Activated CD4-positive, alpha-beta T cell treated with anti-CD3 and anti-CD28 coated beads, Interleukin-10, Interleukin-2, amounts not matched to agents 100 ng/mL and 50 ng/mL, durations not matched to agents 16 hours and 8 hours (primary cell): ENCODE measurements around the gene BCAN.
A peak's percentile ranks its signal among the peaks of the same experiment; 100 is the strongest.

ENCODE experiments used
- DNase-seq: peaks from one replicate; pipeline ENCODE4 v3.0.0-alpha.2; 2020

The BCAN gene

GRCh38 chr1:156644640-156645039 lies 2.7 kb downstream of the BCAN start:
- DNase-seq: no peak

DNA sequence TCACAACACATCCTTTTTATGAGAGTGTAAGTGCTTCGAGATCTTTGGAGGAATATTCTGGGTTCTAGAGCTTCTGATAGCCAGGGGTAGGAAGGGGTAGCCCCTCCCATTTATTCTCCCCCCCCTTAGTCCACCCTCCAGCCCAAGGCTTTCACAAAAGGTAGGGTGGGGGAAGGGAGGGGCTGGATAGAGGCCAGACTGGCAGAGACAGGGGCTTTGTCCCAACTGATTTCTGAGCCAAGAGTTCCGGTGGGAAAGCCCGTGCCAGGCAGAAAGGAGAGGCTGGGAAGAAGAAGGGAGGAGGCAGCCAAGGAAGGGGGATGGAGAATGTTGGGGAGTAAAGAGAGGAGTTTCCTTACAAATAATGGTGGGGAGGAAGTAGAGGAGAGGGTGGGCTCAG lies 3.1 kb downstream of the BCAN start:
- DNase-seq: no peak

DNA sequence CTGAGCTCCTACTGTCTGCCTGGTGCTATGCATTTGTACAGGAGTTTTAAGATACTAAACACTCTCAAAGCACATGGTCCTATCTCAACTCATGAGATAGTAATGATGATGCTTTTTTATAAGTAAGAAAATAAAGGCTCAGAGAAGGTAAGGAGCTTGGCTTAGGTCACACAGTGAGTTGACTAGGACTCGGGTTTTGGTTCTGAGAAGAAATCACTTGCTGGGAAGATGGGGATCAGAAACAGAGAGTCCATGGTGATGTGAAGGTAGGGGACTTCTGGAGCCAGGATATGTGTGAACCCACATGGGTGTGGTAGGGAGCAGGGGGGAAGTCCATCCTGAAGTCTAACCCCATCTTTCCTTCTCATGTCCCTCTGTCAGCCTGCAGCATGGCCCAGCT lies 3.7 kb downstream of the BCAN start:
- no peak for DNase-seq

DNA sequence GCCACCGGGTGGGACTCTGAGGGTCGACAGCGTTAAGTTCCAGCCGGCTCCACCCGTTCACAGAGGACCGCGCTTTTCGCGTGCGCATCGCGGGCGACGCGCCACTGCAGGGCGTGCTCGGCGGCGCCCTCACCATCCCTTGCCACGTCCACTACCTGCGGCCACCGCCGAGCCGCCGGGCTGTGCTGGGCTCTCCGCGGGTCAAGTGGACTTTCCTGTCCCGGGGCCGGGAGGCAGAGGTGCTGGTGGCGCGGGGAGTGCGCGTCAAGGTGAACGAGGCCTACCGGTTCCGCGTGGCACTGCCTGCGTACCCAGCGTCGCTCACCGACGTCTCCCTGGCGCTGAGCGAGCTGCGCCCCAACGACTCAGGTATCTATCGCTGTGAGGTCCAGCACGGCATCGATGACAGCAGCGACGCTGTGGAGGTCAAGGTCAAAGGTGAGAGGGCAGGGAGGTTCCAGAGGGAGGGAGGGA lies 4.9 kb downstream of the BCAN start:
- no peak for DNase-seq

- DNase-seq: no peak
Measured at GRCh38 chr1:156647351-156647750, 5.4 kb downstream of the BCAN start.

GRCh38 chr1:156648496-156648895 lies 6.6 kb downstream of the BCAN start:
- DNase-seq: no peak

GRCh38 chr1:156648951-156649350 lies 7.0 kb downstream of the BCAN start:
- no peak for DNase-seq

DNA sequence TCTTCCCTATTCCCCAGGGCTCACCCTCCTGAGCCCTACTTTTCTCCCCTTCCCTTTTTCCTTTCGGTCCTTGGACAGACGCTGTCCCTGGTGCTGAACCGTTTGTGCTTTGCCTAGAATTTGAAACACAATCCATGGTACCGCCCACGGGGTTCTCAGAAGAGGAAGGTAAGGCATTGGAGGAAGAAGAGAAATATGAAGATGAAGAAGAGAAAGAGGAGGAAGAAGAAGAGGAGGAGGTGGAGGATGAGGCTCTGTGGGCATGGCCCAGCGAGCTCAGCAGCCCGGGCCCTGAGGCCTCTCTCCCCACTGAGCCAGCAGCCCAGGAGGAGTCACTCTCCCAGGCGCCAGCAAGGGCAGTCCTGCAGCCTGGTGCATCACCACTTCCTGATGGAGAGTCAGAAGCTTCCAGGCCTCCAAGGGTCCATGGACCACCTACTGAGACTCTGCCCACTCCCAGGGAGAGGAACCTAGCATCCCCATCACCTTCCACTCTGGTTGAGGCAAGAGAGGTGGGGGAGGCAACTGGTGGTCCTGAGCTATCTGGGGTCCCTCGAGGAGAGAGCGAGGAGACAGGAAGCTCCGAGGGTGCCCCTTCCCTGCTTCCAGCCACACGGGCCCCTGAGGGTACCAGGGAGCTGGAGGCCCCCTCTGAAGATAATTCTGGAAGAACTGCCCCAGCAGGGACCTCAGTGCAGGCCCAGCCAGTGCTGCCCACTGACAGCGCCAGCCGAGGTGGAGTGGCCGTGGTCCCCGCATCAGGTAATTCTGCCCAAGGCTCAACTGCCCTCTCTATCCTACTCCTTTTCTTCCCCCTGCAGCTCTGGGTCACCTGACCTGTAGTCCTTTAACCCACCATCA lies 10.4 kb downstream of the BCAN start:
- no peak for DNase-seq

DNA sequence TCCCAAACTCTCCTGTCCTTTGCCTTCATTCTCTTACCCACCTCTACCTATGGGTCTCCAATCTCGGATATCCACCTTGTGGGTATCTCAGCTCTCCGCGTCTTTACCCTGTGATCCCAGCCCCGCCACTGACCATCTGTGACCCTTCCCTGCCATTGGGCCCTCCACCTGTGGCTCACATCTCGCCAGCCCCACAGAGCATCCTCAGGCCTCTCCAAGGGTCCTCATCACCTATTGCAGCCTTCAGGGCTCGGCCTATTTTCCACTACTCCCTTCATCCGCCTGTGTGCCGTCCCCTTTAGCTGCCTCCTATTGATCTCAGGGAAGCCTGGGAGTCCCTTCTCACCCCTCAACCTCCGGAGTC lies 11.1 kb downstream of the BCAN start:
- no peak for DNase-seq

- no peak for DNase-seq
Measured at GRCh38 chr1:156654700-156655099, 12.8 kb downstream of the BCAN start.

DNA sequence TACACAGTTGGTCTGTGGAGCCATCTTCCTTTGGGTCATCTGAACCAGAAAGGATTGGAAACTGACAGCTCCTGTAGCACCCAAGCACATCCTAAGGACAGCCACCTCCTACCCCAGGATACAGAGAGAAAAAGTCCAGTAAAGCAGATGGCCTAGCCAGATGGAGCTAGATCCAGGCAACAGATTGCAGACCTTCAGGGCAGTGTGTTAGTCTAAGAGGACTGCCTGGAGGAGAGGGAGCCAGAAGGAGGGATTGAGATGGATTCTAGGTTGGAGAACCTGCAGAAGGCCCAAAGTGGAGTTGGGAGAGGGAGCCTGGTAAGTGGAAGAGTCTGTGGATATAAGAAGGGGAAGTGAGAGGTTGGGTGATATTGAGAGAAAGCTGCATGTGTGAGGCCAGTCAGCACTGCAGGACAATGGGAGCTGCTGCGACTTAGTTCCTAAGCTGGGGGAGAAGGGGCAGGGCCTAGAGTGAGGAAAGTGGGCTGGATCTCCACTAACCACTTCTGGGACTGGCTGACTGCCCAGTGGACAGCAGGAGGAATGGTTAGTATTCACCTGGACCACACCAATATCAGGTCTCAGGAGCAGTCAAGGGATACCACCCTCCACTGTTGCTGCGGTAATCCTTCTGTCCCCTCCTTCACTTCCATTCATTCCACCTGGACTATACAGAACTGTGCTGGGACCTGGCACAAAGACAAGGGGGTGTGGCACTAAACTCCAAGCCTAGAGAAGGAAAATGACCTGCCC lies 13.4 kb downstream of the BCAN start:
- no peak for DNase-seq

GRCh38 chr1:156655904-156656516 lies 14.1 kb downstream of the BCAN start:
- no peak for DNase-seq

DNA sequence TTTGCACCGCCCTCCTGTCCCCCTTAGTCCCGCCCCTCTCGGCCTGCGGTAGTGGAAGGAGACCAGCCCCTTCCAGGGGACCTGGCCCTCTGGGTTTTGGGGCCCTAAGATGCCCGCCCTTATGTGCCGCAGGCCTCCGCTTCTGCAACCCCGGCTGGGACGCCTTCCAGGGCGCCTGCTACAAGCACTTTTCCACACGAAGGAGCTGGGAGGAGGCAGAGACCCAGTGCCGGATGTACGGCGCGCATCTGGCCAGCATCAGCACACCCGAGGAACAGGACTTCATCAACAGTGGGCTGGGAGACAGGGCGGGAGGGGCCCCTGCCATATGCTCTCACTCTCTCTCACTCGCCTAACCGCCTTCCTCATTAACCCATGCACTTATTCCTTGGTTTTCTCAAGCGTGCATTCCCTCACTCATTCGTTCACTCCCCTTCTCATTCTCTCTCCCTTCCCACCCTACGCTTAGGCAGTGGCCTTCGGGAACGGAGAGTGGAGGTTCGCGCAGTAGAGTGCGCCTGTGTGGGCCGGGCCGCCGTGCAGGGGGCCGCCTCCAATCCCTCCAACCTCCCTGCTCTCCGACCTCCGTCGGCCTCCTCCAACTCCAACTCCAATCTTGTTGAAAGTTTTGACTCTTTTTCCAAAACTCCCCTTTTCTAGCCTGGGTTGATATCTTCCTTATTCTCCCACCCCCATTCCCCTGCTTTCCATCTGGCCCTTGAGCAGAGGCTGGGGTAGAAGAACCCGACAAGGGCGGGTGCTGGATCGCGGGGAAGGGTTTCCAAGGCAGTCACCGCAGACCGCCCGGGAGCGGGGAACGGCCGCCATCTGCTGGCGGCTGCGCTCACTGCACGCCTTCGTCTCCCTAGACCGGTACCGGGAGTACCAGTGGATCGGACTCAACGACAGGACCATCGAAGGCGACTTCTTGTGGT lies 15.2 kb downstream of the BCAN start:
- DNase-seq: peak; percentile 77

DNA sequence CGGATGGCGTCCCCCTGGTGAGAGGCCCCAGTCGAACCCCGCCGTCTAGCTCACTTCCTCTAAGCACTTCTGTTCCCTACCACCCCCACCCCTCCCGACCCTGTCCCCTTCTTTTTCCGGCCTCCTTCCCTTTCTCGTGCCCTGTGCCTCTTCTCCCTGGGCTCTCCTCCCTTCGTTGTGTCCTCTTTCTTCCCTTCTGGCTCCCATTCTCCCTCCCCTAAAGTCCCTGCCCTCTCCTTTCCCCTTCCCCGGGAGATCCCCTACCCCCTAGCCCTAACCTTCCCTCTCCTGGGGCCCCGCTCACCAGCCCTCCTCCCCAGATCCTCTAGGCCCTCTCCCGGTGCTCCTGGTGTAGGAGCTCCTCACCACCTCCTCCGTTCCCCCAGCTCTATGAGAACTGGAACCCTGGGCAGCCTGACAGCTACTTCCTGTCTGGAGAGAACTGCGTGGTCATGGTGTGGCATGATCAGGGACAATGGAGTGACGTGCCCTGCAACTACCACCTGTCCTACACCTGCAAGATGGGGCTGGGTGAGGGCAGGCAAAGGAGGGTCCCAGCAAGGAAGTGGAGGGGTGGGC lies 15.9 kb downstream of the BCAN start:
- DNase-seq: no peak

GRCh38 chr1:156658496-156658895 lies 16.6 kb downstream of the BCAN start:
- DNase-seq: no peak

- DNase-seq: no peak
Measured at GRCh38 chr1:156658945-156659574, 17.1 kb downstream of the BCAN start.

DNA sequence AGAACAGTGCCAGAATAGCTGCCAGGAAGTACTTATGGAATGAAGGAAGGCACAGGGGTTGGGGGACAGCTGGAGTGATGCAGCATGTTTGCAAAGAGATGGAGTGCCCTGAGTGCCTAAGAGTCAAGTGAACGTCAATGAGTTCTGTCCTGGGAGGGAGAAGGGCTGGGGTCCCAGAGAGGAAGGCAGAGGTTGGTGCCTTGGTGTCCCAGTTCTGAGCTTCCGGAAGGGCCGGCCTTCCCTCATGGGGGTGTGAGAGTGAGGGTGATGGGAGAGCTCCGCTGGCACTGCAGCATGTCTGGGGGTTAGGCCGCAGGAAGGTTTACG lies 17.7 kb downstream of the BCAN start:
- DNase-seq: no peak

- DNase-seq: peak; percentile 97
Measured at GRCh38 chr1:156659988-156660751, 18.3 kb downstream of the BCAN start.

DNA sequence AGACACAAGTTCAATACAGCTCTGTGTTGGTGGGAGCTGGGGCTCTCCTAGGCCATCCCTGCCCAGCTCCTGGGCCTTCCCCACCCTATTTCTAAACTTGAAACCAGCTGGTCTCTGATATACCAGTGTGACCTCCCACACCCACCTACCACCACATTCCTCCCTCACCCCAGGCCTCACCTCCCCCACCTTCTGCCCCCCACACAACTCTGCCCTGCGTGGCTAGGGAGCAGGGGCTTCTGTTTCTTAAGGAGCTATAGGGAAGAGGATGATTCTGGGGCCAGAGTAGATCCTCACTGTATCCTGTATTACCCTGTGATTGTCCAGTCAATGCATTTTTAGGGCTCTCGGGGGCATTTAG lies 18.8 kb downstream of the BCAN start:
- no peak for DNase-seq

GRCh38 chr1:156662005-156662799 lies 20.3 kb downstream of the BCAN start:
- DNase-seq: no peak

DNA sequence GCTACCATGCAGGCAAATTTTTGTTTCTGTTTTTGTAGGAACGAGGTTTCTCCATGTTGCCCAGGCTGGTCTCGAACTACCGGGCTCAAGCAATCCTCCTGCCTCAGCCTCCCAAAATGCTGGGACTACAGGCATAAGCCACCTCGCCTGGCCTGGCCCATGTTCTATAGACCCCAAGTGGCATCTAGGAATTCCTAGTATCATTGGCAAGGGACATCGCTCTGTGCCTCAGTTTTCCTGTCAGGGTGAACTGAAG lies 20.8 kb downstream of the BCAN start:
- DNase-seq: no peak
